B cell (primary cell): ENCODE measurements around the gene LMAN2. TPM values are rescaled to one million over a fixed set of nuclear protein-coding genes. Genes with fewer than 3 reads are reported as not detected.

ENCODE experiments used
- ATAC-seq: fragments of 200-7000 bp; cut with Tn5 transposase; one replicate; pipeline ENCODE4 v1.10.0; 2021; ENCODE audit warnings: low read depth, mild to moderate bottlenecking, moderate number of reproducible peaks, moderate library complexity
- CTCF ChIA-PET: fragments of 350-600 bp; sonication (Branson Sonifier 250); formaldehyde crosslinking; loops from one replicate; lab custom pipeline; 2021; ENCODE audit warnings: antibody characterized with exemption, inconsistent platforms; lab: Charles Lee
- POLR2A ChIA-PET: fragments of 350-600 bp; sonication (Branson Sonifier 250); formaldehyde crosslinking; loops from one replicate; lab custom pipeline; 2021; ENCODE audit warnings: antibody characterized with exemption; lab: Charles Lee
- DNase-seq: peaks from one replicate; pipeline ENCODE4 v3.0.0; 2013
- H2AFZ ChIP-seq: 2 replicates; pipeline ENCODE4 v1.6.1; 2012; ENCODE audit warnings: mild to moderate bottlenecking, low read depth, low read length; ENCODE audit not compliant: insufficient read depth, poor library complexity, severe bottlenecking
- H3K27ac ChIP-seq, 2 donors: 1 replicate in 1 of 2; 2 replicates in 1 of 2; pipeline ENCODE4 v1.5.1; 2012 to 2013; ENCODE audit warnings: low read length in 2 of 2, mild to moderate bottlenecking in 2 of 2, moderate library complexity in 1 of 2
- H3K27me3 ChIP-seq, 4 experiments: fragments of 200-600 bp in 1 of 4; sonication (generic) in 1 of 4; replicated peaks in 1 of 4; 1 replicate in 2 of 4; 2 replicates in 2 of 4; pipeline versions ENCODE4 v1.6.1 to v1.7.0; 2013 to 2016; ENCODE audit warnings: low read length in 3 of 4, mild to moderate bottlenecking in 2 of 4, mixed read lengths in 1 of 4, moderate library complexity in 1 of 4; ENCODE audit not compliant: insufficient read depth in 4 of 4, control insufficient read depth in 3 of 4; ENCODE audit errors: control extremely low read depth in 1 of 4
- H3K36me3 ChIP-seq, 2 experiments: replicated peaks in 1 of 2; 1 replicate in 1 of 2; 2 replicates in 1 of 2; pipeline versions ENCODE4 v1.6.1 to v1.7.1; 2013; ENCODE audit warnings: low read length in 1 of 2; ENCODE audit not compliant: insufficient read depth in 2 of 2, control insufficient read depth in 1 of 2; ENCODE audit errors: control extremely low read depth in 1 of 2, extremely low read depth in 1 of 2
- H3K4me1 ChIP-seq, 2 donors: fragments of 200-600 bp in 1 of 2; sonication (generic) in 1 of 2; 1 replicate in 1 of 2; 2 replicates in 1 of 2; pipeline versions ENCODE4 v1.5.1 to v1.6.1; 2013 to 2017; ENCODE audit warnings: low read length in 2 of 2; ENCODE audit not compliant: control insufficient read depth in 2 of 2, insufficient read depth in 2 of 2
- H3K4me2 ChIP-seq: replicated peaks from 2 replicates; pipeline ENCODE3; 2012; ENCODE audit warnings: mild to moderate bottlenecking, low read depth, low read length; ENCODE audit not compliant: poor library complexity, severe bottlenecking
- H3K4me3 ChIP-seq, 5 experiments: fragments of 200-600 bp in 1 of 5; sonication (generic) in 1 of 5; 1 replicate in 3 of 5; 2 replicates in 2 of 5; pipeline versions ENCODE4 v1.5.1 to v1.7.0; 2011 to 2016; ENCODE audit warnings: low read length in 4 of 5, mild to moderate bottlenecking in 4 of 5, low read depth in 2 of 5, control low read depth in 1 of 5, moderate library complexity in 1 of 5; ENCODE audit not compliant: insufficient read depth in 1 of 5; ENCODE audit errors: control extremely low read depth in 1 of 5, extremely low read depth in 1 of 5
- H3K79me2 ChIP-seq: fragments of 200-600 bp; sonication (generic); one replicate; pipeline ENCODE4 v1.6.0; 2016; ENCODE audit warnings: low read length; ENCODE audit not compliant: control insufficient read depth, insufficient read depth
- H3K9ac ChIP-seq: fragments of 200-600 bp; sonication (generic); 2 replicates; pipeline ENCODE4 v1.6.1; 2017; ENCODE audit warnings: mild to moderate bottlenecking, low read length, moderate library complexity
- H3K9me3 ChIP-seq, 3 donors: one replicate each; pipeline versions ENCODE4 v1.6.1 to v1.7.1; 2013; ENCODE audit warnings: low read length in 2 of 3; ENCODE audit not compliant: control insufficient read depth in 2 of 3, insufficient read depth in 1 of 3; ENCODE audit errors: control extremely low read depth in 1 of 3
- H4K20me1 ChIP-seq: 2 replicates; pipeline ENCODE4 v1.6.0; 2012; ENCODE audit warnings: mild to moderate bottlenecking, low read length; ENCODE audit not compliant: insufficient read depth, control insufficient read depth, poor library complexity, severe bottlenecking
- H3K27ac Mint-ChIP-seq: one replicate; pipeline ENCODE4 v1.8.0; 2021; ENCODE audit warnings: mixed read lengths
- H3K27me3 Mint-ChIP-seq: one replicate; pipeline ENCODE4 v1.8.0; 2021; ENCODE audit warnings: mixed read lengths
- H3K4me1 Mint-ChIP-seq: one replicate; pipeline ENCODE4 v1.8.0; 2021; ENCODE audit warnings: mixed read lengths
- H3K4me3 Mint-ChIP-seq: one replicate; pipeline ENCODE4 v1.8.0; 2021; ENCODE audit warnings: mixed read lengths
- H3K9me3 Mint-ChIP-seq: one replicate; pipeline ENCODE4 v1.8.0; 2022; ENCODE audit warnings: mixed read lengths; ENCODE audit not compliant: insufficient read depth
- CTCF ChIP-seq: fragments of 200-600 bp; IDR thresholded peaks from one replicate; pipeline ENCODE4 v1.8.0; 2022; ENCODE audit warnings: antibody characterized with exemption, mild to moderate bottlenecking
- EZH2 ChIP-seq: IDR thresholded peaks from 2 replicates; pipeline ENCODE4 v1.6.1; 2012; ENCODE audit warnings: borderline replicate concordance, low read depth, mild to moderate bottlenecking, moderate library complexity, low read length; ENCODE audit not compliant: insufficient read depth, poor library complexity, severe bottlenecking
- WGBS: methylation state at CpG from one replicate; pipeline ENCODE4 v1.1.5; 2013; ENCODE audit warnings: missing lambda C conversion rate; ENCODE audit not compliant: insufficient coverage; 5-methylcytosine and 5-hydroxymethylcytosine counted together
- intact Hi-C: fragments of 100-400 bp; cut with micrococcal nuclease; formaldehyde crosslinking; loops from one replicate; pipeline ENCODE4 v1.10.0; 2022
- polyA plus RNA-seq: library from polyadenylated mRNA; depleted of rRNA; stranded (reverse); fragments of >200 nt; gene quantifications from 2 replicates; pipeline ENCODE4 v1.2.3, GENCODE V29; 2012
- total RNA-seq, 2 donors: library from RNA; stranded (reverse); fragments of 120-200 nt in 1 of 2; gene quantifications; 1 replicate in 1 of 2; 2 replicates in 1 of 2; pipeline versions ENCODE4 v1.2.3 to v1.2.4, GENCODE V29; 2013 to 2022

Gene LMAN2
- total and polyA plus RNA-seq, 2 donors (not counting 1 experiment from before 2014, with no cell fraction given): 99.4 to 123 TPM

- Histone ChIP-seq H4K20me1 (peaks cover 15% of the 10 kb centered on the region), H3K27me3 (no peaks in the 10 kb centered on the region), H3K4me1 (peaks cover 16 to 20% of the 10 kb centered on the region in 2 donors), H3K79me2 (peaks cover 9% of the 10 kb centered on the region), H3K9me3 (no peaks in the 10 kb centered on the region), H3K27ac (no peak overlapping the region), H3K36me3 (peaks cover 4 to 25% of the 10 kb centered on the region in 2 experiments), H3K9ac (no peak overlapping the region), H2AFZ (no peak overlapping the region), H3K4me2 (no peak overlapping the region), H3K4me3 (no peak overlapping the region)
- DNase-seq (no peak), ATAC-seq (no peak)
- H3K4me3 Mint-ChIP-seq: no peak overlapping the region
- H3K9me3 Mint-ChIP-seq: no peaks in the 10 kb centered on the region
- POLR2A ChIA-PET: no interaction called here
- no peaks in the 10 kb centered on the region for H3K27me3 Mint-ChIP-seq
- no peak for TF ChIP-seq CTCF
- no peak for TF ChIP-seq EZH2
- intact Hi-C loops: no loop called here
- WGBS: 71% methylated on average over 24 of the region's 28 CpGs
- peaks cover 19% of the 10 kb centered on the region for H3K4me1 Mint-ChIP-seq
- CTCF ChIA-PET: interaction anchor here (0.9 to 2.1 kb wide), 6 partner anchors 9 to 214 kb away, joined by 3 to 6 read pairs (median 4); no protein-coding TSS in a partner anchor
- peak overlapping the region; percentile 51 for H3K27ac Mint-ChIP-seq
These were observed 23.6 kb downstream of the LMAN2 start for GRCh38 chr5:177327539-177328522.

GRCh38 chr5:177325868-177326381, 25.5 kb downstream of the LMAN2 start:
- DNase-seq (no peak), ATAC-seq (no peak)
- POLR2A ChIA-PET: no interaction called here
- intact Hi-C loops: no loop called here
- H3K4me2 ChIP-seq: no peak overlapping the region
- H3K27ac Mint-ChIP-seq: no peak overlapping the region
- H2AFZ ChIP-seq: no peak overlapping the region
- no peaks in the 10 kb centered on the region for H3K27me3 ChIP-seq
- no peak overlapping the region for H3K4me3 ChIP-seq
- no peaks in the 10 kb centered on the region for H3K27me3 Mint-ChIP-seq
- H3K9me3 Mint-ChIP-seq: no peaks in the 10 kb centered on the region
- H4K20me1 ChIP-seq: peaks cover 11% of the 10 kb centered on the region
- H3K79me2 ChIP-seq: peaks cover 9% of the 10 kb centered on the region
- no peak overlapping the region for H3K27ac ChIP-seq
- no peaks in the 10 kb centered on the region for H3K9me3 ChIP-seq
- H3K9ac ChIP-seq: no peak overlapping the region
- no peak overlapping the region for H3K4me3 Mint-ChIP-seq
- 100% methylated on average over 1 of the region's 1 CpG for WGBS
- peaks cover 12% of the 10 kb centered on the region for H3K4me1 Mint-ChIP-seq
- CTCF ChIA-PET: no interaction called here
- TF ChIP-seq CTCF: no peak
- TF ChIP-seq EZH2: no peak
- peaks cover 4 to 12% of the 10 kb centered on the region in 2 experiments for H3K36me3 ChIP-seq
- peaks cover 5 to 6% of the 10 kb centered on the region in 2 donors for H3K4me1 ChIP-seq
